ENCODE results near the gene ASIC2. TPM values are rescaled to one million over a fixed set of nuclear protein-coding genes. Genes with fewer than 3 reads are reported as not detected.

The ASIC2 gene
- total RNA-seq, 2 experiments from 2014 or later = not detected

DNA sequence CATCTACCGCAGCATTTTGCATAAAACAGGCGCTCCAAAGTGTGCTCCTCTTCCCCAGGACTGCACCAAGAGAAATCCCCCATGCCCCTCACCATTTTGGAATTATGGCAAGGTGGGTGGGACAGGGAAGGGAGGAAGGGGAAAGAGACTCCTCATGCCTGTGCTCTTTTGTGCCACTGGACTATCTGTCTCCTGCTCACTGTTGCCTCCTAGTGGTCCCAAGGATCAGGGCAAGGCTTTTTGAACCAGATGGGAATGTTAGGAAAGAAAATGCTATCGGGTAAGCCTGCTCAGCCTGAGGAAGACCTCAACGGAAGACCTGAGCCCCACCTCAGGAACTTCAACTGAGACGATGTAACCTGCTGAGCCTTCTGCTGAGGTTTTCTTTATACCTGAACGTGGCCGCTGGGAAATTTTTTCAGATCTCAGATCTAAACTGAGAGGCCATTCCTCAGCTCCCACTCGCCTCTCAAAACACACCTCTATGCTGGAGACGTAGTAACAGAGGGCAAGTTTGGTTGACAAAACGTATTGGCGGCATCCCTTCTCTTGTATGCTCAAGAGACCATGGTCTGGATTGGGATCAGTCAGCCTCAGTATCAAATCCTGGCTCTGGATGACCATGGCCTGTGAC is 243.2 kb downstream of the ASIC2 start:
- Mint-ChIP-seq H3K27ac (no peak overlapping the region), H3K4me1 (no peaks in the 10 kb centered on the region), H3K27me3 (peaks cover 23% of the 10 kb centered on the region), H3K4me3 (no peak overlapping the region), H3K36me3 (no peaks in the 10 kb centered on the region), H3K9me3 (ENCODE audit: low read depth) (no peaks in the 10 kb centered on the region)
- ATAC-seq (no peak), DNase-seq (peak; percentile 51)
- CTCF ChIA-PET = interaction anchor here (1.3 kb wide), 1 partner anchor 10 kb away, joined by 3 read pairs; no protein-coding TSS in a partner anchor

DNA sequence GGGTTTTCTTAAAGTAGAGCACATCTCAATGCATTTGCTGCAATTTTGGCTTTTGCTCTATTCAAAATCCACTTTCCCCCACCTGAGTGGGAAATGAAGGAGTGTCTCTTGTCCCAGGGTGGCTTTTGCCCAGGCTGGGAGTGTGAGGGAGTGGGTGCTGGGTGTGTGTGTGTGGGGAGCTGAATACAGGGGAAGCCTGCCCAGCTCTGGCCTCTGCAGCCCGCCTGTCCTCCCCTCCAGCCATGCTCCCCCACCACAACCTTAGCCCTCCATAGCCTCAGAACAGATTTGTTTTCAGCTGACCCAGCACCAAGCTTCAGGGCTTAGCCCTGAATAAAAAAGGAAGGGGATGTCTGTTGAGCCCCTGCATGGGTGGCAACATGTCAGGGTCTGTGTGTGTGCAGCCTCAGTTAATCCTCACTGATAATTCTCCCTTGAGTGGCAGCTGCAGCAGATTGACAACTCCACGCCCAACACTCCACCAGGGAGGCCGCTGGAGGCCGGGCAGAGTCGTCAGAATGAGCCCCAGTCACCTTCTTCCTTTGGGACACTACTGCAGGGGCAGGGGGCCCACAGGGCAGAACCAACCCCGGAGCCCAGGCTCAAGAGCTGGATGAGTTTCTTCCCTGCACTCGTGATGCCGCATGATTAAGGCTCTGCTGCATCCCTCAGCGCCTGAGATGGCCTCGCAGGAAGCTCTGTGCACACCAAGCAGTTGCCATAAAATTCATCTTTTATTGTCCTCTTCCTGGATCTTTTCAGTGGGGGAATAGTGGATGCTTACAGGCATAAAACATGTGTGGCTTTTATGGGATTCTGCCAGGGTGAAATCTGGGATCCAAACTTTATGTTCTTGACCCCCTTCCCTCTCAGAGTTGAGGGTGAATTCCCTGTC is 246.5 kb downstream of the ASIC2 start:
- no peak overlapping the region for H3K27ac Mint-ChIP-seq
- no peak overlapping the region for H3K4me3 Mint-ChIP-seq
- DNase-seq (no peak), ATAC-seq (no peak)
- no peaks in the 10 kb centered on the region for H3K4me1 Mint-ChIP-seq
- H3K27me3 Mint-ChIP-seq = peaks cover 7% of the 10 kb centered on the region
- CTCF ChIA-PET = no interaction called here
- H3K36me3 Mint-ChIP-seq = no peaks in the 10 kb centered on the region
- no peaks in the 10 kb centered on the region for H3K9me3 Mint-ChIP-seq (ENCODE audit: low read depth)

GRCh38 chr17:33045216-33045615 is 247.9 kb downstream of the ASIC2 start:
- no peak overlapping the region for H3K27ac Mint-ChIP-seq
- H3K4me1 Mint-ChIP-seq = no peaks in the 10 kb centered on the region
- DNase-seq (no peak), ATAC-seq (no peak)
- no peaks in the 10 kb centered on the region for H3K36me3 Mint-ChIP-seq
- no peak overlapping the region for H3K4me3 Mint-ChIP-seq
- CTCF ChIA-PET = no interaction called here
- H3K27me3 Mint-ChIP-seq = peaks cover 6% of the 10 kb centered on the region
- H3K9me3 Mint-ChIP-seq (ENCODE audit: low read depth) = no peaks in the 10 kb centered on the region

GRCh38 chr17:33044771-33045170 is 248.3 kb downstream of the ASIC2 start:
- no peak for ATAC-seq
- no peaks in the 10 kb centered on the region for H3K4me1 Mint-ChIP-seq
- no peak overlapping the region for H3K4me3 Mint-ChIP-seq
- no peaks in the 10 kb centered on the region for H3K36me3 Mint-ChIP-seq
- H3K27me3 Mint-ChIP-seq = peaks cover 6% of the 10 kb centered on the region
- CTCF ChIA-PET = no interaction called here
- no peaks in the 10 kb centered on the region for H3K9me3 Mint-ChIP-seq (ENCODE audit: low read depth)
- DNase-seq = no peak
- no peak overlapping the region for H3K27ac Mint-ChIP-seq

- ATAC-seq = no peak
- Mint-ChIP-seq H3K9me3 (ENCODE audit: low read depth) (no peaks in the 10 kb centered on the region), H3K27ac (no peak overlapping the region), H3K27me3 (peaks cover 21% of the 10 kb centered on the region), H3K4me1 (no peaks in the 10 kb centered on the region), H3K4me3 (no peak overlapping the region), H3K36me3 (no peaks in the 10 kb centered on the region)
- CTCF ChIA-PET = interaction anchor here (0.7 kb wide), 1 partner anchor 9 kb away, joined by 3 read pairs; no protein-coding TSS in a partner anchor
- DNase-seq = no peak
Observed at GRCh38 chr17:33040461-33040860, 252.6 kb downstream of the ASIC2 start.

GRCh38 chr17:33039874-33040273 is 253.2 kb downstream of the ASIC2 start:
- CTCF ChIA-PET = interaction anchor here (0.7 kb wide), 1 partner anchor 9 kb away, joined by 3 read pairs; no protein-coding TSS in a partner anchor
- no peak for DNase-seq
- Mint-ChIP-seq H3K4me3 (no peak overlapping the region), H3K9me3 (ENCODE audit: low read depth) (no peaks in the 10 kb centered on the region), H3K4me1 (no peaks in the 10 kb centered on the region), H3K27me3 (peaks cover 25% of the 10 kb centered on the region), H3K36me3 (no peaks in the 10 kb centered on the region), H3K27ac (no peak overlapping the region)
- no peak for ATAC-seq

DNA sequence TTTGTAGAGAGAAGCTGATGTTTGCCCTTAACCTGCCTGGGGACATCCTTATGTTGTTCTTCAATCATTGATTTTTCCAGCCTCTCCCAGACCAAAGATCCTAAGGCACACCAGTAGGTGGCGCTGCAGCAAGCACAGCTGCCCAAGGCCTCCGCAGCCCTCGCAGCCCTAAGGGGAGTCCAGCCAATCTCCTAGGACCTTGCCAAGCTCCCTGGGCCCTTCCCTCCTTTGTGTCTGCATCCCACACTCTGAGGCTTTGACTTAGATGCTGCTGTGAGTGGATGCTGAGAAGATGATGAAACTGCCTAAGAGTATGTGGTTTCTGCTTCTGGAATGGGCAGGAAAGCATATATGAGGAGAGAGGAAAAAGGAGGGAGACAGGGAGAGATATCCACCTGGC is 254.4 kb downstream of the ASIC2 start:
- Mint-ChIP-seq H3K36me3 (no peaks in the 10 kb centered on the region), H3K4me3 (no peak overlapping the region), H3K4me1 (no peaks in the 10 kb centered on the region), H3K27ac (no peak overlapping the region), H3K27me3 (peaks cover 25% of the 10 kb centered on the region), H3K9me3 (ENCODE audit: low read depth) (no peaks in the 10 kb centered on the region)
- ATAC-seq (no peak), DNase-seq (no peak)
- CTCF ChIA-PET = interaction anchor here (1.2 to 1.4 kb wide), 2 partner anchors 18 to 97 kb away, joined by 3 to 4 read pairs; no protein-coding TSS in a partner anchor

DNA sequence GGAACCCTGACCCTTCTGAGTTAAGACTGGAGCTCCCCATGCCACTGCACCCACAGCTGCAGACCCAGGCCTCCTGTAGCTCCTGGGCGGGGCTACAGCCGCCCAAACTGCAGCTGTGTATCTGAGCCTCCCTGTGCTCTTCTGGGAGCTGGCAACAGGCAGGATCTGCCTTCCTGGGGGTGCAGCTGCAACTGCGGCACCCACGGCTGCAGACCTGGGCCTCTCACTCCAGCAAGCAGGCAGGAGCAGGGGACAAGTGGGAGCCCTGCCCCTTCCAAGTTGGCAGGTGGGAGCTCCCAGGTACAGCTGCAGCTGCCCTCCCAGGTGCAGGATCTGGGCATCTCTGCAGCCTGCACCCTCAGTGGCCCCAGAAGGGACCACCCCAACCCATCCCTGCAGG is 259.9 kb downstream of the ASIC2 start:
- Mint-ChIP-seq H3K9me3 (ENCODE audit: low read depth) (no peaks in the 10 kb centered on the region), H3K4me3 (no peak overlapping the region), H3K27me3 (peaks cover 44% of the 10 kb centered on the region), H3K27ac (no peak overlapping the region), H3K36me3 (no peaks in the 10 kb centered on the region), H3K4me1 (no peaks in the 10 kb centered on the region)
- ATAC-seq = no peak
- no peak for DNase-seq
- CTCF ChIA-PET = no interaction called here

GRCh38 chr17:33028778-33029177 is 264.3 kb downstream of the ASIC2 start:
- DNase-seq (no peak), ATAC-seq (no peak)
- no peak overlapping the region for H3K4me3 Mint-ChIP-seq
- no peaks in the 10 kb centered on the region for H3K36me3 Mint-ChIP-seq
- CTCF ChIA-PET = no interaction called here
- no peaks in the 10 kb centered on the region for H3K4me1 Mint-ChIP-seq
- peaks cover 32% of the 10 kb centered on the region for H3K27me3 Mint-ChIP-seq
- H3K27ac Mint-ChIP-seq = no peak overlapping the region
- H3K9me3 Mint-ChIP-seq (ENCODE audit: low read depth) = no peaks in the 10 kb centered on the region

DNA sequence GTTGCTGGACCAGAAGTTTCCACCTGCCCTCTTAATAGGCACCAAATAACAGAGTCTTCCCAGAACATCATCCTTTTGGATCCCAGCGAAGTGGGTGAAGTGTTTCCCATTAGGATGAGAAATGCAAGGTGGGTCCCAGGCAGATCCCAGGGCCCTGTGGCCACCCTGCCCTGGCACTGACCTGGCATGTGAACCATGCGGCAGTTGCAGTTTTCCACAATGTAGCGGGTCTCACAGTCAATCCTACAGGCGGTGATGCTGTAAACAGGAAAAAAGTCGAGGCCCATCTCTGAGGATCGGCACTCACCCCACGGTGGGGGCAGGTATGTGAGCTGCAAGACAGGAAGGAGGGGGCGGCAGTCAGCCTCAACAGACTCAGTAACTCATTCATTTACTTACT is 265.0 kb downstream of the ASIC2 start:
- CTCF ChIA-PET = no interaction called here
- ATAC-seq (no peak), DNase-seq (no peak)
- Mint-ChIP-seq H3K4me3 (no peak overlapping the region), H3K4me1 (no peaks in the 10 kb centered on the region), H3K27ac (no peak overlapping the region), H3K27me3 (peaks cover 32% of the 10 kb centered on the region), H3K36me3 (no peaks in the 10 kb centered on the region), H3K9me3 (ENCODE audit: low read depth) (no peaks in the 10 kb centered on the region)

- DNase-seq = no peak
- no peaks in the 10 kb centered on the region for H3K4me1 Mint-ChIP-seq
- H3K4me3 Mint-ChIP-seq = no peak overlapping the region
- H3K27me3 Mint-ChIP-seq = peaks cover 16% of the 10 kb centered on the region
- CTCF ChIA-PET = no interaction called here
- H3K9me3 Mint-ChIP-seq (ENCODE audit: low read depth) = no peaks in the 10 kb centered on the region
- no peak overlapping the region for H3K27ac Mint-ChIP-seq
- H3K36me3 Mint-ChIP-seq = no peaks in the 10 kb centered on the region
- no peak for ATAC-seq
Observed at GRCh38 chr17:33024688-33025486, 268.2 kb downstream of the ASIC2 start.

DNA sequence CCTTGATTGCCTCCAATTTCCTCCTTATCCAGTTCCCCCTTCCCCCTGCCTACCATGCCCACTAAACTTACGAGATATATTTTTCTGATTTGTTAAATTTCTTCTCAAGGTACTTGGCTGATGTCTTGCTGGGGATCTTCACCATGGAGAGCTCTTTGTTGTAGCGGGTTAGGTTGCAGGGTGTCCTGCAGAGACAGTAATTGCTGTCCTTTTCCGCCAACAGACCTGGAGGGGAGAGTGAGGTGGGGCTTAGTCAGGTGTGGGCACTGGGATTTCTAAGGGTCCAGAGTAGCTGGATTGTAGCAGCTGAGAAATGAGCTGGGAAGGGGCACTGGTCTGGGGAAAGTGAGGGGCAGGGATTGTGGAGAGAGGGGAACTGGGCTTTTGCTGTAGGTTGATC is 269.3 kb downstream of the ASIC2 start:
- CTCF ChIA-PET = no interaction called here
- H3K4me3 Mint-ChIP-seq = no peak overlapping the region
- no peaks in the 10 kb centered on the region for H3K4me1 Mint-ChIP-seq
- DNase-seq = no peak
- H3K27me3 Mint-ChIP-seq = peaks cover 13% of the 10 kb centered on the region
- ATAC-seq = no peak
- H3K27ac Mint-ChIP-seq = no peak overlapping the region
- H3K36me3 Mint-ChIP-seq = no peaks in the 10 kb centered on the region
- no peaks in the 10 kb centered on the region for H3K9me3 Mint-ChIP-seq (ENCODE audit: low read depth)

DNA sequence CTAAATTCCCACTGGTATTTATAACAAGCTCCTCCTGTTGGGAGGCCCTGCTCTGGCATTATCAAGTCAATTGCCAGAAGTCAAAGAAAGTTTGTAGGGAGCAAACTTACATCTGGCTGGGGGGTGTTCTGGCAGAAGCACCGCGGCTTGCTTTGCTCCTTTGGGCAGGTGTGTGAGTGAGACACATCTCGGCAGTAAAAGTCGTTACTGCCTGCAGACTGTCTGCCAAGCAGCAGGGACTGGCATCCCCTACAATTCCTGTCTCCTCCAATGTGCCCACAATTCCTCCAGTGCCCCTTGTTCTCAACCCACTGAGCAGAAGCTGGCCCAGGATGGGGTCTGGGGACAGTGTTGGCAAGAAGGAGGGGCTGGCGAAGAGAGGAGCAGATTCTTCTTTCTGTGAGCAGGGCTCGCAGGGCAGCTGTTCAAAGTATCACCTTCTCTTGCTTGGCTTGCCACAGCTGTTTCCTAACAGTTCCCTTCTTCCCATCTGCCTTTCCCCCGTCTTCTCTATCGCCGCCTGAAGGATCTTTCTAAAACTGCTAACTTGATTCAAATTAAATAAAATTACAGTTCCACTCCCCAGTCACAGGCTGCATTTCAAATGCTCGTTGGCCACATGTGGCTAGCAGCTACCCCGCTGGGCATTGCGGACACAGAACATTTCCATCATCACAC is 271.2 kb downstream of the ASIC2 start:
- no peaks in the 10 kb centered on the region for H3K9me3 Mint-ChIP-seq (ENCODE audit: low read depth)
- no peaks in the 10 kb centered on the region for H3K36me3 Mint-ChIP-seq
- no peak overlapping the region for H3K27ac Mint-ChIP-seq
- no peaks in the 10 kb centered on the region for H3K4me1 Mint-ChIP-seq
- H3K27me3 Mint-ChIP-seq = peaks cover 6% of the 10 kb centered on the region
- DNase-seq (no peak), ATAC-seq (no peak)
- CTCF ChIA-PET = interaction anchor here (1.2 kb wide), 1 partner anchor 1150 kb away, joined by 3 read pairs; no protein-coding TSS in a partner anchor
- H3K4me3 Mint-ChIP-seq = no peak overlapping the region
